GM21576 (cell line): ENCODE measurements around the gene VIL1.
A peak's percentile ranks its signal among the peaks of the same experiment; 100 is the strongest.

ENCODE experiments used
- ATAC-seq: cut with Tn5 transposase; IDR thresholded peaks from one replicate; pipeline ENCODE4 v1.9.1; 2021; ENCODE audit warnings: mild to moderate bottlenecking, moderate library complexity; ENCODE audit not compliant: unreplicated experiment

The VIL1 gene

GRCh38 chr2:218405086-218405745 lies 13.7 kb upstream of the VIL1 start:
- ATAC-seq, result no peak

GRCh38 chr2:218405746-218406208 lies 13.1 kb upstream of the VIL1 start:
- peak; percentile 7 for ATAC-seq

GRCh38 chr2:218406209-218406948 lies 12.5 kb upstream of the VIL1 start:
- peak; percentile 71 for ATAC-seq

- peak; percentile 4 for ATAC-seq
Observed at GRCh38 chr2:218406949-218407618, 11.8 kb upstream of the VIL1 start.

- no peak for ATAC-seq
Observed at GRCh38 chr2:218407717-218408116, 11.2 kb upstream of the VIL1 start.

- no peak for ATAC-seq
Observed at GRCh38 chr2:218418321-218418716, 604 bp upstream of the VIL1 start.

GRCh38 chr2:218419630-218420216 lies 800 bp downstream of the VIL1 start:
- no peak for ATAC-seq

- no peak for ATAC-seq
Observed at GRCh38 chr2:218421027-218421426, 2.1 kb downstream of the VIL1 start.

- ATAC-seq, result no peak
Observed at GRCh38 chr2:218422403-218423086, 3.6 kb downstream of the VIL1 start.

GRCh38 chr2:218423584-218423983 lies 4.7 kb downstream of the VIL1 start:
- ATAC-seq, result no peak

GRCh38 chr2:218425531-218425930 lies 6.6 kb downstream of the VIL1 start:
- ATAC-seq, result no peak

GRCh38 chr2:218427741-218428140 lies 8.8 kb downstream of the VIL1 start:
- ATAC-seq, result no peak

GRCh38 chr2:218428846-218429558 lies 10.1 kb downstream of the VIL1 start:
- ATAC-seq, result no peak

GRCh38 chr2:218429911-218430692 lies 11.2 kb downstream of the VIL1 start:
- ATAC-seq, result no peak

- ATAC-seq, result no peak
Observed at GRCh38 chr2:218430721-218431120, 11.8 kb downstream of the VIL1 start.

GRCh38 chr2:218431878-218432277 lies 13.0 kb downstream of the VIL1 start:
- no peak for ATAC-seq

GRCh38 chr2:218432676-218433365 lies 13.9 kb downstream of the VIL1 start:
- no peak for ATAC-seq

- ATAC-seq, result no peak
Observed at GRCh38 chr2:218434456-218434855, 15.5 kb downstream of the VIL1 start.
